NCI-H2029 treated with DMSO at 0.1 percent for 48 hours (cell line): ENCODE measurements around the gene RBM41.
"Not testable (repeated sequence)": the region's sequence is repeated elsewhere in the genome, so short reads cannot be mapped to it uniquely, and the experiment has no call there.

Experiments
- DNase-seq: peaks from one replicate; lab custom pipeline; 2025; lab: John Stamatoyannopoulos, UW

Gene RBM41

GRCh38 chrX:107118322-107119147 is at the start of gene RBM41:
Gene RBM41, minus strand, starts transcription at chrX:107118822. Its CDS starts 49 bp downstream, at chrX:107118773.
- peak; percentile 29 for DNase-seq

- DNase-seq, result no peak
Measured at GRCh38 chrX:107168257-107168656, 49.6 kb upstream of the RBM41 start.

- no peak for DNase-seq
Measured at GRCh38 chrX:107167163-107167921, 48.7 kb upstream of the RBM41 start.

- DNase-seq, result not testable (repeated sequence)
Measured at GRCh38 chrX:107157618-107158017, 39.0 kb upstream of the RBM41 start.

GRCh38 chrX:107155621-107156430 is 37.2 kb upstream of the RBM41 start:
- DNase-seq, result not testable (repeated sequence)

GRCh38 chrX:107154787-107155620 is 36.4 kb upstream of the RBM41 start:
- DNase-seq, result peak; percentile 2

GRCh38 chrX:107153005-107153404 is 34.4 kb upstream of the RBM41 start:
- no peak for DNase-seq

GRCh38 chrX:107146670-107147069 is 28.0 kb upstream of the RBM41 start:
- DNase-seq, result no peak

GRCh38 chrX:107135965-107136307 is 17.3 kb upstream of the RBM41 start:
- DNase-seq, result no peak

- DNase-seq, result no peak
Measured at GRCh38 chrX:107135049-107135964, 16.7 kb upstream of the RBM41 start.

- no peak for DNase-seq
Measured at GRCh38 chrX:107123750-107124149, 5.1 kb upstream of the RBM41 start.

- no peak for DNase-seq
Measured at GRCh38 chrX:107119283-107119682, 661 bp upstream of the RBM41 start.

- no peak for DNase-seq
Measured at GRCh38 chrX:107117993-107118321, 665 bp downstream of the RBM41 start.

GRCh38 chrX:107107459-107107858 is 11.2 kb downstream of the RBM41 start:
- no peak for DNase-seq

GRCh38 chrX:107102980-107103379 is 15.6 kb downstream of the RBM41 start:
- no peak for DNase-seq

GRCh38 chrX:107076158-107076557 is 42.5 kb downstream of the RBM41 start:
- DNase-seq, result no peak

GRCh38 chrX:107057731-107058130 is 60.9 kb downstream of the RBM41 start:
- not testable (repeated sequence) for DNase-seq

- DNase-seq, result no peak
Measured at GRCh38 chrX:107054978-107055377, 63.6 kb downstream of the RBM41 start.

GRCh38 chrX:107050195-107050709 is 68.4 kb downstream of the RBM41 start:
- no peak for DNase-seq

- no peak for DNase-seq
Measured at GRCh38 chrX:107047622-107048021, 71.0 kb downstream of the RBM41 start.
